ENCODE data around the gene JTB. TPM values are rescaled to one million over a fixed set of nuclear protein-coding genes. Genes with fewer than 3 reads are reported as not detected.
"Not testable (repeated sequence)": the region's sequence is repeated elsewhere in the genome, so short reads cannot be mapped to it uniquely, and the experiment has no call there.

JTB gene
- total RNA-seq, 1 experiment from 2014 or later, result 115 TPM

- DNase-seq; BruUV-seq (replicated peaks); H3K27ac Mint-ChIP-seq (ENCODE audit: unreplicated experiment); H3K9me3 Mint-ChIP-seq (ENCODE audit: low read depth, unreplicated experiment); intact Hi-C loops (cut with micrococcal nuclease; ENCODE audit: unreplicated experiment); H3K4me3 Mint-ChIP-seq (ENCODE audit: low read depth, unreplicated experiment); H3K27me3 Mint-ChIP-seq (ENCODE audit: unreplicated experiment): not testable (repeated sequence)
- Mint-ChIP-seq H3K36me3 (ENCODE audit: insufficient read depth, unreplicated experiment) (peaks cover 64% of the 10 kb centered on the region), H3K4me1 (ENCODE audit: low read depth, unreplicated experiment) (peaks cover 31% of the 10 kb centered on the region)
- CTCF ChIA-PET, result interaction anchor here (1.0 kb wide), 1 partner anchor 182 kb away, joined by 3 read pairs; no protein-coding TSS in a partner anchor
These were observed 1.6 kb upstream of the JTB start for GRCh38 chr1:153979091-153979490.

DNA sequence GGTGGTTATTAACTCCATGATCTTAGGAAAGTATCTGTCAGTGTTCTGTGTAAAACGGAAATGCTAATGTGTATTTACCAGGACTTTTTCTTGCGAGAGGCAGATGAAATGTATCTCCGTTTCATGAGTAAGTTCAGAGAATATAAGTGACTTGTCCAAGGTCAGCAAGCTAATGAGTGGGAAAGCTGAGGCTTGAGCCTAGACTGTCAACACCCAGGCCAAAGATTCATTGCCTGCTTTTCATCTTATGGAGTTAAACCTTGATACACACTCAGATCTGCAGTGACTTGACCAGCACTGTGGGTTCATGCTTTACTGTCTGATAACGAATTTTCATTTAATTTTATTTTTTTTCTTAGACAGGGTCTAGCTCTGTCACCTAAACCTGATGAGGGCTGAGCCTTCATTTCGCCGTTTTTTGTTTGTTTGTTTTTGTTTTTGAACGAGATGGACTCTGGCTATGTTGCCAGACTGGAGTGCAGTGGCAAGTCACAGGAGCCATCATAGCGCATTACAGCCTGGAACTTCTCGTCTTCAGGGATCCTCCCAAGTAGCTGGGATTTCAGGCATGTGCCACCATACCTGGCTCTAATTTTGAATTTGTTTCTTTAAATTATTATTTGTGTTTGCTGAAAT is 918 bp upstream of the JTB start:
- Mint-ChIP-seq H3K36me3 (ENCODE audit: insufficient read depth, unreplicated experiment) (peaks cover 62% of the 10 kb centered on the region), H3K9me3 (ENCODE audit: low read depth, unreplicated experiment) (no peaks in the 10 kb centered on the region), H3K4me1 (ENCODE audit: low read depth, unreplicated experiment) (peaks cover 29% of the 10 kb centered on the region), H3K4me3 (ENCODE audit: low read depth, unreplicated experiment) (peak overlapping the region; percentile 94), H3K27ac (ENCODE audit: unreplicated experiment) (peak overlapping the region; percentile 83), H3K27me3 (ENCODE audit: unreplicated experiment) (no peaks in the 10 kb centered on the region)
- TF ChIP-seq CTCF (IDR thresholded peaks at IDR 0.05; ENCODE audit: unreplicated experiment), result no peak
- no peak for DNase-seq
- CTCF ChIA-PET, result interaction anchor here (1.0 to 2.8 kb wide), 4 partner anchors 9 to 181 kb away, joined by 3 to 27 read pairs (median 10); partner anchors contain the start of genes CREB3L4, CRTC2 and RAB13
- BruUV-seq (replicated peaks), result TSS peak; percentile 30
- intact Hi-C loops (cut with micrococcal nuclease; ENCODE audit: unreplicated experiment), result no loop called here

GRCh38 chr1:153976819-153977249 is 640 bp downstream of the JTB start:
- Mint-ChIP-seq H3K9me3 (ENCODE audit: low read depth, unreplicated experiment) (no peaks in the 10 kb centered on the region), H3K4me1 (ENCODE audit: low read depth, unreplicated experiment) (peaks cover 29% of the 10 kb centered on the region), H3K4me3 (ENCODE audit: low read depth, unreplicated experiment) (peak overlapping the region; percentile 94), H3K27me3 (ENCODE audit: unreplicated experiment) (no peaks in the 10 kb centered on the region), H3K36me3 (ENCODE audit: insufficient read depth, unreplicated experiment) (peaks cover 59% of the 10 kb centered on the region), H3K27ac (ENCODE audit: unreplicated experiment) (peak overlapping the region; percentile 83)
- DNase-seq, result no peak
- BruUV-seq (replicated peaks), result TSS peak; percentile 35
- TF ChIP-seq CTCF (IDR thresholded peaks at IDR 0.05; ENCODE audit: unreplicated experiment), result no peak
- CTCF ChIA-PET, result interaction anchor here (0.5 to 2.8 kb wide), 3 partner anchors 10 to 140 kb away, joined by 3 to 27 read pairs (median 3); partner anchors contain the start of genes CREB3L4 and CRTC2
- intact Hi-C loops (cut with micrococcal nuclease; ENCODE audit: unreplicated experiment), result no loop called here

- TF ChIP-seq CTCF (IDR thresholded peaks at IDR 0.05; ENCODE audit: unreplicated experiment), result no peak
- no TSS peak for BruUV-seq (replicated peaks)
- Mint-ChIP-seq H3K27ac (ENCODE audit: unreplicated experiment) (no peak overlapping the region), H3K4me3 (ENCODE audit: low read depth, unreplicated experiment) (no peak overlapping the region), H3K27me3 (ENCODE audit: unreplicated experiment) (no peaks in the 10 kb centered on the region), H3K36me3 (ENCODE audit: insufficient read depth, unreplicated experiment) (peaks cover 56% of the 10 kb centered on the region), H3K9me3 (ENCODE audit: low read depth, unreplicated experiment) (no peaks in the 10 kb centered on the region), H3K4me1 (ENCODE audit: low read depth, unreplicated experiment) (peaks cover 24% of the 10 kb centered on the region)
- CTCF ChIA-PET, result interaction anchor here (2.0 kb wide), 1 partner anchor 10 kb away, joined by 7 read pairs; the partner anchor contains the start of gene SLC39A1
- intact Hi-C loops (cut with micrococcal nuclease; ENCODE audit: unreplicated experiment), result no loop called here
- DNase-seq, result no peak
These were observed 3.9 kb downstream of the JTB start for GRCh38 chr1:153973525-153973924.

DNA sequence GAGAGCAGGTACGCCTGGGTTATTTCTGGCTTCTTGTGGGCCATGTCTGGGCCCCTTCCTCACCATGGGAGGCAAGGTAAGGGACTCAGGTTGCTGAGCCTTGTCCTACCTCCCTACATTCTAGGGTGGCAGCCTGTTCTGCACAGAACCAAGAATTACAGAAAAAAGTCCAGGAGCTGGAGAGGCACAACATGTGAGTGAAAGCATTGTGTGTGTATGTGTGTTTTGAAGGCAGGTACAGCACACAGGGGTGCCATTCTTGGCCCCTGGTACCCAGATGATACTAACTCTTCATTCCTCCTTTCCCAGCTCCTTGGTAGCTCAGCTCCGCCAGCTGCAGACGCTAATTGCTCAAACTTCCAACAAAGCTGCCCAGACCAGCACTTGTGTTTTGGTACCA is 4.4 kb downstream of the JTB start:
- Mint-ChIP-seq H3K36me3 (ENCODE audit: insufficient read depth, unreplicated experiment) (peaks cover 54% of the 10 kb centered on the region), H3K27ac (ENCODE audit: unreplicated experiment) (peak overlapping the region; percentile 21), H3K4me3 (ENCODE audit: low read depth, unreplicated experiment) (no peak overlapping the region), H3K27me3 (ENCODE audit: unreplicated experiment) (no peaks in the 10 kb centered on the region), H3K4me1 (ENCODE audit: low read depth, unreplicated experiment) (peaks cover 24% of the 10 kb centered on the region), H3K9me3 (ENCODE audit: low read depth, unreplicated experiment) (no peaks in the 10 kb centered on the region)
- no peak for DNase-seq
- CTCF ChIA-PET, result no interaction called here
- intact Hi-C loops (cut with micrococcal nuclease; ENCODE audit: unreplicated experiment), result no loop called here
- no peak for TF ChIP-seq CTCF (IDR thresholded peaks at IDR 0.05; ENCODE audit: unreplicated experiment)
- no TSS peak for BruUV-seq (replicated peaks)

Data from Calu3 (cell line).